ENCODE results near the gene ZNF385C. TPM values are rescaled to one million over a fixed set of nuclear protein-coding genes. Genes with fewer than 3 reads are reported as not detected.

Gene ZNF385C
- total RNA-seq, 4 donors from 2014 or later, result 0.18 to 0.38 TPM; not detected in 2

DNA sequence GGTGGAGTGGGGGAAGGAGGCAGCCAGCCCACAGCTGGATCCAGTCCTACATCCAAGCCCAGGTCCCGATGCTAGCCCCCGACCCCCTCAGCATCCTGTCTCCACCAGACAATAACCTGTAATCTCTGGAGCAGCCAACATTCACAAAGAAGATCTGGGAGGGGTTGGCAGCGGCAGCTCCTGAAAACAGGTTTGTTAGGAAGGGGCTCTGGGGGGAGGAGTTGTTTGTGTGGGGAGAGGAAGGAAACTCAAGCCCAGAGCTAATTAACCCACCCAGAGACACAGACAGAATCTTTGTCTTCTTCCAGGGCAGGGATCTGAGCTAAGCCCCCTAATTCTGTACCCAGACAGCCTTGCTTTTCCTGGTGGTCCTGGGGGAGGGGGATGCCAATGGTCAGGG is 43.2 kb downstream of the ZNF385C start:
- Histone ChIP-seq H3K27ac (no peak overlapping the region), H3K36me3 (no peaks in the 10 kb centered on the region), H3K9me3 (no peaks in the 10 kb centered on the region), H3K27me3 (peaks cover 0 to 56% (median 0%) of the 10 kb centered on the region in 4 donors), H3K4me1 (peaks cover 5 to 11% (median 11%) of the 10 kb centered on the region in 3 donors), H3K4me3 (no peak overlapping the region)
- TF ChIP-seq, protein P1, sequence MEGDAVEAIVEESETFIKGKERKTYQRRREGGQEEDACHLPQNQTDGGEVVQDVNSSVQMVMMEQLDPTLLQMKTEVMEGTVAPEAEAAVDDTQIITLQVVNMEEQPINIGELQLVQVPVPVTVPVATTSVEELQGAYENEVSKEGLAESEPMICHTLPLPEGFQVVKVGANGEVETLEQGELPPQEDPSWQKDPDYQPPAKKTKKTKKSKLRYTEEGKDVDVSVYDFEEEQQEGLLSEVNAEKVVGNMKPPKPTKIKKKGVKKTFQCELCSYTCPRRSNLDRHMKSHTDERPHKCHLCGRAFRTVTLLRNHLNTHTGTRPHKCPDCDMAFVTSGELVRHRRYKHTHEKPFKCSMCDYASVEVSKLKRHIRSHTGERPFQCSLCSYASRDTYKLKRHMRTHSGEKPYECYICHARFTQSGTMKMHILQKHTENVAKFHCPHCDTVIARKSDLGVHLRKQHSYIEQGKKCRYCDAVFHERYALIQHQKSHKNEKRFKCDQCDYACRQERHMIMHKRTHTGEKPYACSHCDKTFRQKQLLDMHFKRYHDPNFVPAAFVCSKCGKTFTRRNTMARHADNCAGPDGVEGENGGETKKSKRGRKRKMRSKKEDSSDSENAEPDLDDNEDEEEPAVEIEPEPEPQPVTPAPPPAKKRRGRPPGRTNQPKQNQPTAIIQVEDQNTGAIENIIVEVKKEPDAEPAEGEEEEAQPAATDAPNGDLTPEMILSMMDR (IDR thresholded peaks at IDR 0.05), result no peak
- TF ChIP-seq POLR2A (IDR thresholded peaks at IDR 0.05), result no peak
- DNase-seq, result no peak
- 29 to 48% methylated on average over 3 of the region's 3 CpGs for WGBS, 2 donors
- intact Hi-C loops (cut with DNase I), result no loop called here

GRCh38 chr17:42053731-42054500 is 44.4 kb downstream of the ZNF385C start:
- no peak overlapping the region for H3K4me3 ChIP-seq
- no peaks in the 10 kb centered on the region for H3K36me3 ChIP-seq
- intact Hi-C loops (cut with DNase I), result no loop called here
- no peak for DNase-seq
- no peak overlapping the region for H3K27ac ChIP-seq
- TF ChIP-seq POLR2A (IDR thresholded peaks at IDR 0.05), result no peak
- TF ChIP-seq, protein P1 (IDR thresholded peaks at IDR 0.05), result no peak
- H3K4me1 ChIP-seq, result peaks cover 5 to 20% (median 12%) of the 10 kb centered on the region in 3 donors
- H3K27me3 ChIP-seq, result peaks cover 0 to 56% (median 0%) of the 10 kb centered on the region in 4 donors
- 41 to 57% methylated on average over 6 to 8 of the region's 12 CpGs for WGBS, 2 donors
- no peaks in the 10 kb centered on the region for H3K9me3 ChIP-seq

GRCh38 chr17:42052346-42052877 is 45.9 kb downstream of the ZNF385C start:
- no peak overlapping the region for H3K4me3 ChIP-seq
- H3K27me3 ChIP-seq, result peaks cover 0 to 49% (median 0%) of the 10 kb centered on the region in 4 donors
- H3K9me3 ChIP-seq, result no peaks in the 10 kb centered on the region
- H3K36me3 ChIP-seq, result no peaks in the 10 kb centered on the region
- no peak overlapping the region for H3K27ac ChIP-seq
- no peak for DNase-seq
- TF ChIP-seq, protein P1 (IDR thresholded peaks at IDR 0.05), result no peak
- no peak for TF ChIP-seq POLR2A (IDR thresholded peaks at IDR 0.05)
- intact Hi-C loops (cut with DNase I), result no loop called here
- WGBS, 2 donors, result 65 to 77% methylated on average over 6 of the region's 6 CpGs
- H3K4me1 ChIP-seq, result peaks cover 5 to 20% (median 12%) of the 10 kb centered on the region in 3 donors

DNA sequence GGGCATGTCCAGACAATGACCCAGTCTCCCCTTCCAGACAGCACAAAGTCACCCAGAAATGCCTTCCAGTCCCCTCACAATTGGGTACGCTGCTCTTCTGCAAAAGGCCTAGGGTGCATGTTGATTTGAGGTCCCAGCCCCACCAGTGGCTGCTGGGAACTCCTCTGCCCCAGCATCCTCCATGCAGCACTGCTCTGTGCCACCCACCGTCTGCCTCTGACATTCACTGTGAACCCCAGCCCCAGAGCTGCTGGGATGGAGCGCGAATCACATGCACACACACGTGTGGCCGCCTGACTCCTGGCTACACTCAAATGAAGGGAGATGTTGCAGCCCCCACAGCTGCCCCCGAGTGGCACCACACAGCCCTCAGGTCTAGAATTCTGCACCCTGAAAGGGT is 46.6 kb downstream of the ZNF385C start:
- Histone ChIP-seq H3K27me3 (peaks cover 0 to 49% (median 0%) of the 10 kb centered on the region in 4 donors), H3K9me3 (no peaks in the 10 kb centered on the region), H3K27ac (no peak overlapping the region), H3K4me3 (no peak overlapping the region), H3K4me1 (peaks cover 5 to 20% (median 12%) of the 10 kb centered on the region in 3 donors), H3K36me3 (no peaks in the 10 kb centered on the region)
- no peak for DNase-seq
- intact Hi-C loops (cut with DNase I), result no loop called here
- no peak for TF ChIP-seq POLR2A (IDR thresholded peaks at IDR 0.05)
- TF ChIP-seq, protein P1 (IDR thresholded peaks at IDR 0.05), result no peak
- 80 to 90% methylated on average over 1 to 6 of the region's 7 CpGs for whole genome bisulfite sequencing, 2 donors

DNA sequence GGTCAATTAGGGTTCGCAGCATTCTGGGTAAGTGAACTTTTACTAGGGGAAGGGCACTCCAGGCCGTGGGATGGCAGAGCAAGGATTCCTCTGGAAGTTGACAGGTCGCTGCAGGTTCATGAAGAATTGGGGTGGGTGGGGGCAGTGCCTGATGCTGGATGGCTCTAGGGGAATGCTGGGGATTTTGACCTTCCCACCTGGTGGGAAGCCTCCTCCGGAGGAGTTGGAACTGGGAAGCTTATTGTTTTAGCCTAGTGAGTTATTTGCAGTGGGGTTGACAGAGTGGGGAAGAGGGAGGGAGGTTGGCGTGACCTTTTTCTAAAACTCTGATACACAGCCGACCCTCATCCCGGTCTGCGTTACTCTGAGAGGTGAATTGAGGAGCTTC is 47.3 kb downstream of the ZNF385C start:
- no peak overlapping the region for H3K27ac ChIP-seq
- peaks cover 5 to 20% (median 12%) of the 10 kb centered on the region in 3 donors for H3K4me1 ChIP-seq
- H3K27me3 ChIP-seq, result peaks cover 0 to 45% (median 0%) of the 10 kb centered on the region in 4 donors
- 66% methylated on average over 8 of the region's 8 CpGs; no CpG with 5 or more reads in 1 of the 2 donors for WGBS, 2 donors
- intact Hi-C loops (cut with DNase I), result no loop called here
- no peak for DNase-seq
- peak overlapping the region; percentile 45 to 74 (median 57) for H3K4me3 ChIP-seq
- H3K9me3 ChIP-seq, result no peaks in the 10 kb centered on the region
- H3K36me3 ChIP-seq, result no peaks in the 10 kb centered on the region
- TF ChIP-seq, protein P1 (IDR thresholded peaks at IDR 0.05), result no peak
- no peak for TF ChIP-seq POLR2A (IDR thresholded peaks at IDR 0.05)

All from esophagus squamous epithelium (tissue), 5 donors.